Fibroblast of skin of scalp (primary cell): ENCODE results near the gene TUG1. TPM values are rescaled to one million over a fixed set of nuclear protein-coding genes. Genes with fewer than 3 reads are reported as not detected.
A peak's percentile ranks its signal among the peaks of the same experiment; 100 is the strongest.

Experiments
- DNase-seq: peaks from one replicate; pipeline ENCODE4 v3.0.0-alpha.2; 2013
- polyA plus RNA-seq, 2 experiments: library from polyadenylated mRNA; unstranded; fragments of 120-200 nt; gene quantifications; one replicate each; pipeline ENCODE4 v1.2.1, GENCODE V29; 2013; ENCODE audit not compliant: insufficient read length in 2 of 2

TUG1 gene
- polyA plus RNA-seq (2013, experiment 1 of 2; ENCODE audit: insufficient read length) = 68.1 TPM
- 79.9 TPM for polyA plus RNA-seq (2013, experiment 2 of 2; ENCODE audit: insufficient read length)

DNA sequence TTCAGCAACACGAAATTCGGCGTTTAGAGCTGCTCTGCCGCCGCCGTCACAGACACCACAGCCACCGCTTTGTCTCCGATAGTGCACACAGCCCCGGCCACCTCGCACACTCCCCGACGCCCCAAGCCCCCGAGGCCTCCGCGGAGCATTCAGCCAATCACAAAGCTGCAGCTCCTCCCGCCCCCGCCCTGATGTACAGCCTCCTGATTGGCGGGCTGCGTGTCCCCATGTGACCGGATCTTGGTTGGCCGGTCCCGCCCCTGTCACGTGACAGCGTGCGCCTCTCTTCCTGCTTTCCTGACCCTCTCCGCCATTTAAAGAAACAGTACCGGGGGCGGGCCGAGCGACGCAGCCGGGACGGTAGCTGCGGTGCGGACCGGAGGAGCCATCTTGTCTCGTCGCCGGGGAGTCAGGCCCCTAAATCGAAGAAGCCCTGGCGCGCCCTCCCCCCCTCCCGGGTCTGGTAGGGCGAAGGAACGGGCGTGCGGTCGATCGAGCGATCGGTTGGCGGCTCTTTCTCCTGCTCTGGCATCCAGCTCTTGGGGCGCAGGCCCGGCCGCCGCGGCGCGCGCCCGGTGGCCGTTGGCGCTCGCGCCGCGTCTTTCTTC lies at the start of gene TUG1:
TUG1 (plus strand) TSS at position 342 of the 608 bp plus-strand sequence.
- DNase-seq = peak; percentile 99

DNA sequence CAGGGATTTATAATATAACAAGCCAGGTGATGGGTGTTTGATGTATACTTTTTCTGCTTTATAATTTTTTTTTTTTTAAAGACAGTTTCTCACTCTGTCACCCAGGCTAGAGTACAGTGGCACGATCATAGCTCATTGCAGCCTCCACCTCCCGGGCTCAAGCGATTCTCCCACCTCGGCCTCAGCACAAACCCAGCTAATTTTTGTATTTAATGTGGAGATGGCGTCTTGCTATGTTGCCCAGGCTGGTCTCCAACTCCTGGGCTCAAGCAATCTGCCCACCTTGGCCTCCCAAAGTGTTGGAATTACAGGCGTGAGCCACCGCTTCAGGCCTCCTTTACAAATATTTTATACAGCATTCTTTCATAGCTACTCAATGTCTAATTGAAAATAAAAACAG lies 49.1 kb upstream of the TUG1 start:
- no peak for DNase-seq

DNA sequence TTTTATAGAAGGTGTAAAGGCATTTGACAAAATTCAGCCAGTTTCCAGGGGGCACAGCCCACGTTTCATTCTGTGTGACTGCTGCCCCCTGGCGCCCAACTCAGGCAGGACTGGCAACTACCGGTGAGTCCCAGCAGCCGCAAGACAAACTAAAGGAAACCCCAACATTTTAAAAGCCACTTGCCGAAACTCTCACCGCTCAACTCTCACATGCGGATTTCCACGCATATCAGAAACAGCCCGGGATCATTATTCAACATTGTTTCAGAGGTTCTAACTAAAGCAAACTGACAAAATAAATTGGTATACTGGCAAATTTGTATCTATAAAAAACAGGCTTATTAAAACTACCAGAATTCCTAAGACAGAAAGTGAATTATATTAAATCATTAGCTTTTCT lies 48.7 kb upstream of the TUG1 start:
- peak; percentile 69 for DNase-seq

DNA sequence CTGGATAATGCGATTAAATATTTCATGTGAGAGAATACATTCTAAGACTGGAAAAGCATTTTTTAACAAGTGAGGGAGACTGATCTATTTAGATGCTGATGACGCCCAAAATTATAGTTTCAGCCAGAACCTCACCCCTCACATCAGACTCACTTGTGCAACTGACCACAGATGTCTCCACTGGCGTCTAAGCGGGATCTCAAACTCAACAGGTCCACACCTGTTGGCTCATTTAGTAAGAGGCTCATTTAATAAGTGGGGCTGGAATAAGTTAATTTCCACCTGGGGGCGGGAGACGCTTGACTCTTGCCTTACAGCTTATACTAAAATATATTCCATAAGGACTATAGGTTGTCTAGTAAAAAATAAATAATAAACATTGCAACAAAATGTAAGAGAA lies 48.0 kb upstream of the TUG1 start:
- no peak for DNase-seq

DNA sequence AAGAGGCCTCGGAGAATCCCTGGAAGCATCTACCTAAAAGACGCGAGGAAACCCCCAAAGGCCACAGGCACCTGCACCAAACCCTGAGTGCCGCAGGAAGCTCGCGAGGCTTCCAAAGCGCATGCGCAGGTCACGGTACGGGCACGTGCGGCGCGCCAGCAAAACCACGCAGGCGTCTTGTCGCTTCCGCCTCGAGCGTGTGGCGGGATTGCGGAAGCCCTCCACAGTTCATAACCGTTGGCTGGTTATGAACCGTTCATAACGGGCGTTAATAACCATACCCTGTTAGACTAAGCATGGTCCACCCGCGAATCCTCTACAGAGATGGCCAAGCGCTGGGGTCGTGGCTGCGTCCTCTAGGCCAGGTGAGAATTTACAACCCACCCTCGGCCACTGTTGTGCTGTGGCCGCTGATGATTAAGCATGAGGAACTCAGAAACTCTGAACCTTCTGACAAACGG lies 46.9 kb upstream of the TUG1 start:
- DNase-seq = peak; percentile 58

DNA sequence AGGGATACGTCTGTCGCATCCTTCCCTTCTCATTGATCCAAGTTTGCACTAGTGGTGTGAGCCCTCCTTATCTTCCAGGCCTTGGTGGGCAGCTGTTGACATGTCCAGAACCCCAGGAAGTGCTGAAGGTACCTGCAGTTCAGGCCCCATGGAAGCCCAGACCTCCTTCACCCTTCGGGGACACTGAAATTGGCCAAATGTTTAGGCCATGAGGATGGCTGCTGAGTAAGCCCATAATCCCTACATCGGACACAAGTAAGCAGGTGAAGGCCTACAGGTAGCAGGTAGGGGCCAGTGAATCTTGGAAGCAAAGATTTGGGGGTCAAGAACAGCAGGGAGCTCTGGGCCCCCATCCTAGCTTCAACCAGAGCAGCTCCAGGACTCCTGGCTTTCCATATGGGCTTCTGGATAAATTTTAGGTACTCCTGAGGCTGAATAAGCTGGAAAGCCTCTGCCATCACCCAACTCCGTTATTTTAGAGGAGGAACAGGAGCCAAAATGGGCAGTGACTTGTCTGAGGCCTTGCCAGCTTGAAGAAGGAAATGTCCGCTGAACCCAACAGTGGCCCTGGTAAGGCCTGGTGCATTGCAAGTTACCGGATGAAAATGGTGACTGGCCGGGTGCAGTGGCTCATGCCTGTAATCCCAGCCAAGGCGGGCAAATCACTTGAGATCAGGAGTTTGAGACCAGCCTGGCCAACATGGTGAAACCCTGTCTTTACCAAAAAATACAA lies 45.7 kb upstream of the TUG1 start:
- no peak for DNase-seq

DNA sequence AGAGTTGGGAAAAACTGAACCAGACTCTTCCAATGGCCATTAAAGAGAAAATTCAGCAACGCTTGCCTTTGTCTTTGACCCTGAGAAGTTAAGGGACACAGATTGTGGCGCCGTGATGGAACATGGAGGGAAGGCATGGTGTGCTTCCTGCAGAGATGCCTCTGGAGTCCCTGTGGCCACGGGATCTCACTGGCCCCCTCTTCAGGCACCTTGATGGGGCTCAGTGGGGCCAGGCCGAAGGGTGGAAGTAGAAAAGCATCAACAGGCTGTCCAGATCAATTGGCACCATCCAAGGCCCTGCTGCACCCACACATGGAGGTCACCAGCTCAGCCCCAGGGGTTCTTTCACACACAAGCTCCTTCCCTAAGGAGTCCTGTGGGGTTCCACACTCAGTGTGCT lies 43.4 kb upstream of the TUG1 start:
- DNase-seq = no peak

DNA sequence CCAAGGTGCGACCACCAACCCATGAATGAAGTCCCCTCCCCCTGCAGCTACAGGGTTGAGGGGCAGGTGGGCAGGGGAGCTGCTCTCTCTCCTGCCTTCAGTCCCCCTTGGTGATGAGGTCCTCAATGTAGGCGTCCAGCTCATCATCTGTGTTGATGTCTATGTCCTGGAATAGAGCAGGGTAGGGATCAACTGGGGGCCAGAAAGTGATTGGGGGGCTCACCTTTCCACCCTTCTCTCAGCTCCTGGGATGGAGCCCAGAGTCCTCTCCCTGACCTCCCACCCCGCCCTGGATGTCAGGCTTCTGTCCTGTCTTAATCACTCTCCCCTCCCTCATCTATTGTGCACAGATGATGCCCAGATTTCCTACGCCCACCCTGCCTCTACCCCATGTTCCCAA lies 42.4 kb upstream of the TUG1 start:
- no peak for DNase-seq

DNA sequence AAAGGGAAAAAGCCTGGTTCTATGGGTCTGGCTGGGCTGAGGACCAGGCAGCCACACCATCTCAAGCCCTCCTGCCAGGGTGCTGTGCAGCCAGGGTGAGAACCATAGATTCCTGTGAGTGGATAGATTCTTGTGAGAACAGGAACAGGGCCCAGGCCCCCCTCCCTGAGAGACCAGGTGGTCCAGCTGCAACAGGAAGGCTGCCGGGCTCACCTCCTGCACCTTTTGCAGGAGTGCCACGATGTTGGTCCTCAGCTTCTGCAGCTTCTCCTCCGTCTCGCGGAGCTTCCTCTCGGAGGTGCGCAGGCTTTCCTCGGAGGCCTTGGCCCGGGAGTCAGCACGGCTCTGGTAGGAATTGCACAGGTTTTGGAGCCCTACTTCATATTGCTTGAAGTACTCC lies 41.3 kb upstream of the TUG1 start:
- DNase-seq = no peak

DNA sequence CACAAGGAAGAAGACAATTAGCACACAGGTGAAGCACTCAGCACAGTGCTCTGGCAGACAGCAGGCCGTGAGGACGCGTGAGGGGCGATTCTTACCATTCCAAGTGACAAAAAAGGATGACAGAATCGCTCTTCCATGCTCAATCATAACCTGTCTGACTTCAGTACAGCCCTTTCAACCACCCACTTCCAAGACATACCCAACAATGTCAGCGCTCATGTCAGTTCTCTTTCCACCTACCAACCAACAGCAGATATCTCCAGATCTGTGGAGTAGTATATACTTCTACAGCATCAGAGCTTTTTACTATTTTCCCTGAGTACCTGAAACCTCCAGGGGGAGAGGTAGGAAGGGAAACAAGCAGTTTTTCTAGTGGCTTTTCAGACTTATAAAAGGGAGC lies 40.7 kb upstream of the TUG1 start:
- DNase-seq = no peak

DNA sequence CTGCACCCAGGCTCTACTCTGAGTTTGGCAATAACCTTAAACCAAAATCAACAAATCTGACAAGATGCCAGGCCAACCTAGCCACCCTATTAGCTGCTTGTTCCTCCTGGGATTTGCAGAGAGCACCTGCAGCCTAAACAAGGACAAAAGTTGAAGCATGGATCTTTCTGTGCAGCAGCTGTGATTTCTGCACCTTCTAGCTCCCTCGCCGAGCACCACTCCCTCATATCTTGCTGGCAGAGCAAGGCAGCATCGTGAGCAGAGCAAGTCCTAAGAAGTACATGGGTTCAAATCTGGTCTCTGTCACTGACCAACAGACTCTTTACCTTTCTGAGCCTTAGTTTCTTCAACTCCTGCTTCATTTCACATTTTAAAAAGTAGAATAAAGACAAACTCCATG lies 38.8 kb upstream of the TUG1 start:
- no peak for DNase-seq

DNA sequence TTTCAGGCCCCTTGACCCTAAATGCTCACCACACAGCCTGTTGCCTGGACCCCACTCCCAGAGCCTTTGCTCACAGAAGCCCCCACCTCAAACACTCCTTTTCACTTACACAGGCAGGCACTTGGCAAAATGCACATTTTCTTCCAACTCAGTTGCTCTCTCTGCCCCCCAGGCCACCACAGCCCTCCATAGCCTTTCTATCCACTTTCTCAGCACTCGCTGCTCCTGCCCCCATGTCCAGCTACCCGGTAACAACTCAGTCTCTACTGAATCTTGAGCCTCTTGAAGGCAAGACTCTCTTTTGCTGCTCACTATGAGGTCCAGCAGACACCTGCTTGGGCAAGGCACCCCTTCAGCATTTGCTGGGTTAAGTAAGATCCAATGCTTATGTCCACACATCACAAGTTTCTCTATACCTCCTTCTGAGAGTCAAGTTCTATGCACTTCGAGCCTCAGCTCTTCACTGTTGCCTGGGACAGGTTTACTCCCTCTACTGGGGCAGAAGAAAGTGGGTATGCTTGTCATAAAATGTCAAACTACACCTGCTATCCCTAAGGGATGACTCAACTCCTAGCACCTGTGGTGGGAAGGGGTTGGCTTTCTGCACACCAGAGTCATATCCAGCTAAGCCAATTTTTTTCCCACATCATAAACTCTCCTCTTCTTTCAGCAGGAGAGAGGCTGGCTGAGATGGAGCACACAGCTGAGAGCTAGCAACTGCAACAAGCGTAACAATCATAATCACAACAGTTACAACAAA lies 37.3 kb upstream of the TUG1 start:
- DNase-seq = no peak

DNA sequence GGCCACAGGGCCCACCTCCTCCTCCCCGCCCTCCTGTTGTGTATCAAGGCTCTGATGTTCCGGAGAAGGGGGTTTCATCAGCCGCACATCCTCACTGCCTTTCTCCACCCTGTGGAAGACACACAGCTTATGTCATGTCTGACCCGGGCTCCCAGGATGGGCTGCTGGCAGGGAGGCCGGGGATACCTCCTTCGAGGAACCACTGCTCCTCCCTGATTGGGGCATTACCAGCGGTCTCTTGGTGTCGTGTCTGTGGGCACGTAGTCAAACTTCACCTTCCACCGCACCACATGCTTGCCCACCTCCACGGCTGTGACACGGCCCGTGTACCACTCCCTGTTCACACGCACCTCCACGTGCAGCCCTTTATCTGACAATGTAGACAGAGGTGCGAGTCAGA lies 36.4 kb upstream of the TUG1 start:
- DNase-seq = no peak

DNA sequence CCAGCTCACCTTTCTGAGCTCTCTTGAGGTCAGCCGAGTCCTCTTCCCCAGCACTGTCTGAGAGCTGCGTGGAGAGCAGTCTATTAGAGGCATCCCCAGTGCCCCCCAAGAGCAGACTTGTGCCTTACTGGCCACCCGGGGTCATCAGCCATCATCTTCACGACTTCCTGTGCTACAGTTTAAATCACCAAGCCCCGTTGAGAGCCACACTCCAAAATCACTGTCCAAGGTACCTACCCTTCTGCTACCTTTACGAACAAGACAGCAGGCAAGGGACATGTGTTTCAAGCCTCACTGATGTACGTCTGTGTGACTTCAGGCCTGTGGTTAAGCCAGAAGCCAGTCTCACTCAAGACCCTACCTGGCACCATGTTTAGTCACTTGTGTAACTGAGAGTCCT lies 35.6 kb upstream of the TUG1 start:
- DNase-seq = no peak

DNA sequence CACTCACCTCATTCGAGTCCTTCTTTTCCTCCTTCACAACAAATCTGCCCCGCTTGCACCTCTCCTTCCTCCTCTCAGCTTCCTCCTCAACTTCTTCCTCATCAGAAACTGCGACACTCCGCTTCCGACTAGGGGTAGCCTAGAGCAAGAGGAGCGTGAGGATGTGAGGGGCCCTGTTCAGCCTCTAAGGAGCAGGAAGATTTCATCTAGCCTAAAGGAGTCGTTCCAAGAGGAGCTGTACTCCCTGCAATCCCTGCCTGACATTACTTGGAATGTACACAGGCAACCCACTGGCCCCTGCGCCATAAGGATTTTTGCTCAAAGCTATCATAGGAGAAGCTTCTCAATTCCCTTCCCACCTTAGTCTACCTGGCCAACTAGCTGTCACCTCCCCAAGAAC lies 35.0 kb upstream of the TUG1 start:
- no peak for DNase-seq

DNA sequence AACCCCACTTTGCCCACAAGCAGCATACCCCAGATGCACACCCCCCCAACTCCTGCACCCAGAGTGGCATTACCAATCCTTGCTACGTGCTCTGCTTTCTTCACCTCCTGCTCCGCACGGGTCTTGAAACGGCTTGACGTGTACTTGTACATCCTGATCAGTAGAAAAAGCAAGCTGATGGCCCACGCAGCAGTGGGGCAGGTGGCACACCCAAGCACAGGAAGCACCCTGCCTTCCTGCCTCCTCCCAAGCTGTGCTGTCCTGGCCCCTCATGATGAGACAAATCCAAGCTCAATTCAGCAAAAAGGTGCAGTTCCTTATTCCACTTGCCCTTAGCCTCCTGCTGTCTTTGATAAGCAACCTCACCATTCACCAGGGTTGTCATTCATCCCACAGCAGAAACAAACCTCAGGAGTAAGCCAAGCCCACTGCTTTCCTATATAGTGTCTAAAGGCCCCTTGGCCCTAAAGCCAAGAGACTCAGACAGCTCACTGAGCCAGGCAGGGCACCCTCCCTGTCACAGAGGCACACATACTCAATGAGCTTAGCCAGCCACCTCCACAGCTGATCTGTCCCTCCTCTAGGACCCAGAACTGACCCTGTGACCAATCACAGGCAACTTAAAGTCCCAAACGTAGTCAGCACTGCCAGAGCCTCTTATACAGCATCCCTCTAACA lies 28.2 kb upstream of the TUG1 start:
- DNase-seq = no peak

DNA sequence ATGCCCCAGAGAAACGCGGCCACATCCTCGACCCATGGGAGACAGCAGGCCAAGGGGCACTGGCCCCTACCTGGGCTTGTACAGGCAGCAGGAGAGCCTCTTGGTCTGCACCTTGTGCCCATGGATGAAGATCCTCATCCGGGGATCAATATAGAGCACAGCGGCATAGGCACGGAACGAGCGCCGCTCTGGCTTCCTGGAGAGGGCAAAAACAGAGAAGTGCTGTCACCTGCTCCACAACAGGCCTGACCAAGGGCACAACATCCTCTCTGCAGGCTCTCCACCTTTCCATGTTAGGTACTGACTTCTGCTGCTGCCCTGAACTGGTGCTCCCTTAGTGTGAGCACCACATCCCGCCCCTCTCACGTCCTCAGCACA lies 27.7 kb upstream of the TUG1 start:
- no peak for DNase-seq

DNA sequence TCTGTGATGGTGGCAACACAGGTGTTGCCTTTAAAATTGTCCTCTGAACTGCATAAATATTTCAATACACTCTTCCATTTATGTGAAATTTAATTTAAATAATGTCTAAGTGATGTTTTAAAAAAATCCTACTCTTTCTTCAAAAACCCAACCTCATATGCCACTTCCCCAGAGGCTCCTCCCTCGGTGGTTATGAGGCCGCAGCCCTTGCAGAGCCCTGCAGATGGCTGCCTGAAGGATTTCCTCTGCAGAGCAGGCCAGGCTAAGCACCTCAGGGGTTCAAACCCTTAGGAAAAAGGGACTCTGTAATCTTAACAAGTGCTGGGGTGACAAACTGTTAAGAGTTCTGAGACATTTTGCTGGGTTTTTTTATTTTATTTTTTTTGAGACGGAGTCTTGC lies 25.7 kb upstream of the TUG1 start:
- DNase-seq = no peak

DNA sequence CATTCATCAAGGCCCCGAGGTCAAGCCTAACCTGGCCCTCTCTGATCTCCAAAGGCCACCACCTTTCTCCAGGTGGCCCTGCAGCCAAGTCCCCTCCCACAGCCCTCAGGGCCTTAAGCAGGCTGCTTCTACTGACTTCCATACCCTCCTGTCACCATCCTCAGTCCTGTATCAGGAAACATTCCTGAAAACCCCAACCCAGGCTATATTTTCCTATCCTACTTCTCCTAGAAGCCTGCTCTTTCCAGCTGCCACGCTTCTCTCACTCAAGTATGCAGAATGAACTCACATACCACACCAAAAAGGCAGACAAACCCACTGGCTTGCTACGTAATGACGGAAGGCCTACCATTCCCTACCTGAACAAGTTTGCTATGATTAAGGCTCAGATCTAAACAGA lies 24.1 kb upstream of the TUG1 start:
- no peak for DNase-seq

DNA sequence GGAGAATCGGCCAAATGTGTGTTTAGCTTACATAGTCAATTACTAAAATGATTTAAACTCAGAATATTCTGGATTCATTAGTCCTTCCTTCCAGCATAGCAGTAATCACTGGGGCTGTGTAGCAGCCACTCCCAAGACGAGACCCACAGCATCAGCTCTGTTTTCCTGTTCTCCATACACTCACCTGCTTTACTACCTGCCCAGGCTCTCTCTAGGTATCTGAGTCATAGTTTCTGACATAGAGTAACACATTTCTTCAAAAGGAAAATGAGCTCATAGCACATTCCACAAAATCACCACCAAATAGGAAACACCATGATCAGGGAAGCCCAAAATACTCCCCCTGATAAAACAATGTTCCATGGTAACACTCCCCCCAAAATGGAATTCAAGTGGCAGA lies 23.4 kb upstream of the TUG1 start:
- DNase-seq = no peak

DNA sequence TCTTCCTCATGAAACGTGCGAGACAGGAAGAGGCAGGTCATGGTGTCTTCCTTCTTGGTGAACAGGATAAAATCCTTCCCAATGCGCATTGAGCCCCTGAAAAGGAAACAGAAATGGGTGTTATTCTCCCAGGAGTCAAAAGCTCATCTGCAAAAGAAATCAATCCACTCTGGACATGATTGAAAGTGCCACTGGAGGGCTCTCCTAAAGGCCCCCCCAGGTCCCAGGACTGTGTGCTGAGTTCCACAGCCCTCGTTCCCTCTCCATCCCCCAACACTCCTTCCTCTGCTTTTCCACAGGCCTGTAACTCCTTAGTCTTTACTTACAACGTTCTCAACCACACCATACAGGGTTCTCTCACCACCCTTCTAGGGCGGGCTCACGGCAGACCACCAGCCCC lies 22.7 kb upstream of the TUG1 start:
- no peak for DNase-seq

DNA sequence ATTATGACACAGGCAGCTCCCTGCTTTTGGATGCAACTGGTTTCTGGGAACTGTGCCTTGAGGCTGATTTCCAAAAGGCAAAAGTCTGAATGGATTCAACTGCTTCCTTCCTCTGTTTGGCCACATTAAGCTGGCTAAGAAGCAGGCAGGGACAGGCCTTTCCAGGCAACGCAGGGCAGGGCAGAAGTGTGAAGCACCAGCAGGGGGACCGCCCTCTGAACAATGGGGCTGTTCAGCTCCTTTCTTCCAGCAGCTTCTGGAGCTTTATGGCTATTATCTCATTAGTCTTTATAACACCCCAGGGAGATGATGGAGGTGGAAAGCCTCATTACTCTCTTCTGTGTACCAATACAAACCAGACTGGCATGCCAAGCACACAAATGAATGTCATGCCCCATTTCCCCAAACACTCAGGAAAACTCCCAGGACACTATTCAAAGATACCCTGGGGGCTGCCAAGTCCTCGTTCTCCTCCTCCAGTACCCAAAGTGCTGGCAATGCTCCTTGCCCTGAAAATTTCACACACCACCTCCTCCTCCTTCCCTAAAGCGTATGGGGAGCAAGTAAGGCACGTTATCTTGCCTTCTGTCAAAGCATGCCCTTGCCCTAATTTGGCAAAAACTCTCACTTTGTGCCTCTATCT lies 21.8 kb upstream of the TUG1 start:
- DNase-seq = no peak
